Measurements from ENCODE around the gene FHIT.

DNA sequence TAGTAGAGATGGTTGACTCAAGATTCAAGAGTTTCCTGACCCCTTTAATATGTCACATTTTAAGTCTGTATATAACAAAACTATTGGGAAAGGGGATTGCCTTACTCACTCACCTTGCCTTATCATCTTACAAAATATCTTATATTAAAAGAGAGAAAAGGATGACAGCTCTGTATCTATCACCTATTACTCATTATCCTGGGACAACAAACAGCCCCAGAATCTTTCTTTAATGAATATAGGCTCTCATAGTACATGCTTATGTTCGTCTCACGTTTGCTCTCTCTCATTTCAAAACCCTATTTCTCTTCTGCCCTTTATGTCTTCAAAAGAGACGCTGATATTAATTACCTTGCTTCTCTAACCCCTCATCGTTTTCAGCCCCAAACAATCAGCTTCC, 1178.0 kb downstream of the FHIT start:
- TF ChIP-seq, protein P1, sequence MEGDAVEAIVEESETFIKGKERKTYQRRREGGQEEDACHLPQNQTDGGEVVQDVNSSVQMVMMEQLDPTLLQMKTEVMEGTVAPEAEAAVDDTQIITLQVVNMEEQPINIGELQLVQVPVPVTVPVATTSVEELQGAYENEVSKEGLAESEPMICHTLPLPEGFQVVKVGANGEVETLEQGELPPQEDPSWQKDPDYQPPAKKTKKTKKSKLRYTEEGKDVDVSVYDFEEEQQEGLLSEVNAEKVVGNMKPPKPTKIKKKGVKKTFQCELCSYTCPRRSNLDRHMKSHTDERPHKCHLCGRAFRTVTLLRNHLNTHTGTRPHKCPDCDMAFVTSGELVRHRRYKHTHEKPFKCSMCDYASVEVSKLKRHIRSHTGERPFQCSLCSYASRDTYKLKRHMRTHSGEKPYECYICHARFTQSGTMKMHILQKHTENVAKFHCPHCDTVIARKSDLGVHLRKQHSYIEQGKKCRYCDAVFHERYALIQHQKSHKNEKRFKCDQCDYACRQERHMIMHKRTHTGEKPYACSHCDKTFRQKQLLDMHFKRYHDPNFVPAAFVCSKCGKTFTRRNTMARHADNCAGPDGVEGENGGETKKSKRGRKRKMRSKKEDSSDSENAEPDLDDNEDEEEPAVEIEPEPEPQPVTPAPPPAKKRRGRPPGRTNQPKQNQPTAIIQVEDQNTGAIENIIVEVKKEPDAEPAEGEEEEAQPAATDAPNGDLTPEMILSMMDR (IDR thresholded peaks at IDR 0.05), result no peak
- TF ChIP-seq POLR2A (IDR thresholded peaks at IDR 0.05), result no peak

Data from Peyer's patch (tissue), 4 donors.